GM13976 (cell line): Measurements from ENCODE around the gene CDC42SE1.

Experiments used
- DNase-seq: peaks from one replicate; pipeline ENCODE4 v3.0.0; 2012; ENCODE audit warnings: low spot score
- in situ Hi-C: fragments of 300-500 bp; cut with MboI; formaldehyde crosslinking; loops from one replicate; pipeline ENCODE4 v1.12.0; 2022; ENCODE audit warnings: low sequenced_read_pairs, mixed read lengths, inconsistent platforms; ENCODE audit not compliant: unreplicated experiment
- TF ChIP-seq, protein P1 (sequence below): IDR thresholded peaks from 2 replicates; pipeline ENCODE4 v1.5.1; 2012; ENCODE audit warnings: borderline replicate concordance, mild to moderate bottlenecking; ENCODE audit not compliant: insufficient read depth; ENCODE audit errors: extremely low read depth, missing control alignments, control extremely low read depth

Gene CDC42SE1

DNA sequence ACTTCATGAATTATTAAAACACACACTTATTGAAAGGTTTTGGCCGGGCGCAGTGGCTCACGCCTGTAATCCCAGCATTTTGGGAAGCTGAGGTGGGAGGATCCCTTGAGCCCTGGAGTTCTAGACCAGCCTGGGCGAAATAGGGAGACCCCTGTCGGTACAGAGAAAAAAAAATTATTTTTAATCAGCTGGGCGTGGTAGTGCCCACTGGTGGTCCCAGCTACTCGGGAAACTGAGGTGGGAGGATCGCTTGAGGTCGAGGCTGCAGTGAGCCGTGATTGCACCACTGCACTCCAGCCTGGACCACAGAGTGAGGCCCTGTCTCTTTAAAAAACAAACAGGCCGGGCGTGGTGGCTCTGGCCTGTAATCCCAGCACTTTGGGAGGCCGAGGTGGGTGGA is 12.8 kb upstream of the CDC42SE1 start:
- in situ Hi-C loops: no loop called here
- no peak for DNase-seq
- TF ChIP-seq, protein P1, sequence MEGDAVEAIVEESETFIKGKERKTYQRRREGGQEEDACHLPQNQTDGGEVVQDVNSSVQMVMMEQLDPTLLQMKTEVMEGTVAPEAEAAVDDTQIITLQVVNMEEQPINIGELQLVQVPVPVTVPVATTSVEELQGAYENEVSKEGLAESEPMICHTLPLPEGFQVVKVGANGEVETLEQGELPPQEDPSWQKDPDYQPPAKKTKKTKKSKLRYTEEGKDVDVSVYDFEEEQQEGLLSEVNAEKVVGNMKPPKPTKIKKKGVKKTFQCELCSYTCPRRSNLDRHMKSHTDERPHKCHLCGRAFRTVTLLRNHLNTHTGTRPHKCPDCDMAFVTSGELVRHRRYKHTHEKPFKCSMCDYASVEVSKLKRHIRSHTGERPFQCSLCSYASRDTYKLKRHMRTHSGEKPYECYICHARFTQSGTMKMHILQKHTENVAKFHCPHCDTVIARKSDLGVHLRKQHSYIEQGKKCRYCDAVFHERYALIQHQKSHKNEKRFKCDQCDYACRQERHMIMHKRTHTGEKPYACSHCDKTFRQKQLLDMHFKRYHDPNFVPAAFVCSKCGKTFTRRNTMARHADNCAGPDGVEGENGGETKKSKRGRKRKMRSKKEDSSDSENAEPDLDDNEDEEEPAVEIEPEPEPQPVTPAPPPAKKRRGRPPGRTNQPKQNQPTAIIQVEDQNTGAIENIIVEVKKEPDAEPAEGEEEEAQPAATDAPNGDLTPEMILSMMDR: no peak

DNA sequence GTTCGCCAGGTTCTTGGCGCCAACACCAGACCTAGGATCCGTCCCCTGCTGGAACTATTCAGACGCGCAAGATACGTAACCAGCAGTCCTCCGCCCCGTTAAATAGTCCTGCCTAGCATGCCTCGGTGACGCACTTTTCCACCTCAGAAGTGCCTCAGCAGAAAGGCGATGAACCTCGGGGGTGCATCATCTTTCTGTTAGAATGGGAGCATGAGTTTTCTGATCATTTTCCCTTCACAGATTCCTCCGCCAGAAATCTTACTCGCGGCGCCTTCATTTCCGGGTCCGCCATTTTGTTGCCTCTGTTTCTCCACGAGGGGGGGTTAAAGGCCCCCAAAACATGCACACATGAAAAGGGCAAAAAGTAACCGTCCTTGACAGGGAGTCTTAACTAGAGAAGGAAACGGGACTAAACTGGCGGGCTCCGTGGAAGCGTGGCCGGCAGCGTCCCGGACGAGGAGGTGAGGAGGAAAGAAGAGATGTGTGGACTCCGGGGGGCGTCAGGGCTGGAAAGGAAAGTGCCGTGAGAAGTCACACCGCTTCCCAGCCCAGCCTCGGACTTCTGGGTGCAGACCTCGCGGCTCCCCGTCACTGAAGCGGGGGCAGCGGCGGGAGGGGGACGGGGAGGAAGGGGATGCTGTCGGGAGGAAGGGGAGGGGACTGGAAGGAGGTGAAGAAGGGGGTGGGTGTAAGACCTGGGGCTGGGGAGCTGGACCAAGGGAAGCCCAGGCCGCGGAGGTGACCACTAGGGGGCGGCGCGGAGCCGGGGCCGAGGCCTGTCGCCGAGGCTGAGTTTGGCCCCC is 11.3 kb upstream of the CDC42SE1 start, which contains the start of gene GABPB2:
GABPB2 (plus strand) TSS at position 288 of the 803 bp plus-strand sequence. CDS start 17,429 bp downstream, outside the sequence.
- DNase-seq: peak; percentile 94
- in situ Hi-C loops: no loop called here
- TF ChIP-seq, protein P1: peak; percentile 92

DNA sequence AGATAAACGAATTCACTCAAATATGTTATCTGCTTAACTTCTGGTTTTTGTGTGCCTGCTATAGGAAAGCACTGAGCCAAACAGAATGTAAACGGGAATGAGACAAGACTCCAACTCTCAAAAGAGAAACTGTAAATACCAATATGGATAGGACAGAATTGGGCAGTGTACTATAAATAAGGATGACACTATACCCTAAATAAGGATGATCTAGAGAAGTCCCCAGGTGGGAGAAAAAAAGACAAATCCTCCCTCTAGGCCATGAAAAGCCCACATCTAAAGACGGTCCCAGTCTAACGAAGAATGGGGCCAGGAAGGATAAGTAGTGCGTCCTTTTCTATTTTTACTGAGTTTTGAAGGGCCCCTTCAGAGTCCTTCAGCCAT is 9.7 kb upstream of the CDC42SE1 start:
- in situ Hi-C loops: no loop called here
- DNase-seq: no peak
- TF ChIP-seq, protein P1: no peak

DNA sequence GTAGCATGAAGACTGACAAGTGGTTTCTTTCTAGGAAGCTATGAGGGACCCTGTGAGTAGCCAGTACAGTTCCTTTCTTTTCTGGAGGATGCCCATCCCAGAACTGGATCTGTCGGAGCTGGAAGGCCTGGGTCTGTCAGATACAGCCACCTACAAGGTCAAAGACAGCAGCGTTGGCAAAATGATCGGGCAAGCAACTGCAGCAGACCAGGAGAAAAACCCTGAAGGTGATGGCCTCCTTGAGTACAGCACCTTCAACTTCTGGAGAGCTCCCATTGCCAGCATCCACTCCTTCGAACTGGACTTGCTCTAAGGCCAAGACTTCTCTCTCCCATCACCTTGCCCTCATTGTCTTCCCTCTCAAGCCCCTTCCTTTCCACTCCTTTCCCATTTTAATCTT is 7.8 kb upstream of the CDC42SE1 start:
- DNase-seq: no peak
- in situ Hi-C loops: no loop called here
- TF ChIP-seq, protein P1: no peak

DNA sequence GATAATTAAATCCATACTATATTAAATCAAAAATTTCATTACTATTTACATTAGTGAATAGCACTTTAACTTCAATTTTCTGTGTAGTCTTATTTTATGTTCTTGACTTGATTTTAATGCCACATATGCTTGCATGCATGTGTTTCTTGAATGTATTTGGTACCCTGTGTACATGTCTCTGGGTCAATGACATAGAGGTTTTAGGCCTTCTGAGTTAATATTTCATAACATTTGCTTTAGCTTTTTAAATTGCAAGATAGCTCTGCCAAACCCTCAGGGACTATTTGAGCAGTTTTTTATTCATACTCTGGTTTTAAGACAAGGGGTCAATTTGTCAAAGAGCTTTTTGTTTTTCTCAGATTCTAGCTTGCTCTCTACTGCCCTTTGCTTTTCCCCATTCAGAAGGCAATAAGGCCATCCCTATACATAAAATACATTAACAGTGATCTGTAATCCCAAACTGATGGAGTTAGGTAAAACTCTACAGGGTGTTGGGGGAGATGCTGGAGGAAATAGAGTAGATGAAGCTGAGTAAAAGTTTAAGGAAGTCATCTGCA is 5.7 kb upstream of the CDC42SE1 start:
- DNase-seq: no peak
- in situ Hi-C loops: no loop called here
- TF ChIP-seq, protein P1: no peak

DNA sequence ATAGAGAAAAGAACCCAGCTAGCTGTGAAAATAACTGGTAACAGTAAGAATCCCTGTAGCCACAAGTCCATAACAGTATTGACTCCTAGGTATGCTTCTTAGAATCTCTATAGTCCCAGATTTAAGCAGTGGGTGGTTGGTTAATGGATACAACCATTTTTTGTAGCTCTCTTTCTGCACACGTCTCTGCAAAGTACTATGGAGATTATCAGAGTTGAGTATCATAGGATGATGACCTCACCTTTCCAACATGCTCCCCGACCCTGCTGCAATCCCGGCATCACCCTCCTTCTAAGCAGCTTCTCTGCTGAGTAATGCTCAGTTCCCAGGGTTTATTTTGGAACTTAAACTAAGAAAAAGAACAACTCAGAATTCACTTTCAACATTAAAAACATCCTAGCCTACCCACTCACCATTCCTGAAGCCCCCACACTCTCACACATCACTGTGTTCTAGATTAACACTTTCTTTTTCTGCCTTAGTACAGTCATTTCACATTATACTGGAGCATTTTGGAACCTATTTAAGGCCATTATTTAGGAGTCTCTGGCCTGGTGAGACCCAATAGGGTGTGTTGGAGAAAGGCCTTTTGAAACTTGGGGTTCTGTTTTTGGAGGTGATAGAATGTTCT is 3.4 kb upstream of the CDC42SE1 start:
- DNase-seq: no peak
- in situ Hi-C loops: no loop called here
- TF ChIP-seq, protein P1: no peak
